Stimulated activated CD8-positive, alpha-beta memory T cell treated with anti-CD3 and anti-CD28 coated beads, Interleukin-7, amount 100 ng/mL, for 1 hour (primary cell): ENCODE measurements around the gene TYSND1.
"Not testable (repeated sequence)": the region's sequence is repeated elsewhere in the genome, so short reads cannot be mapped to it uniquely, and the experiment has no call there.

Source experiments
- DNase-seq, 2 donors: peaks; one replicate each; pipeline ENCODE4 v3.0.0-alpha.2; 2020; ENCODE audit warnings: low read depth in 2 of 2

The TYSND1 gene

DNA sequence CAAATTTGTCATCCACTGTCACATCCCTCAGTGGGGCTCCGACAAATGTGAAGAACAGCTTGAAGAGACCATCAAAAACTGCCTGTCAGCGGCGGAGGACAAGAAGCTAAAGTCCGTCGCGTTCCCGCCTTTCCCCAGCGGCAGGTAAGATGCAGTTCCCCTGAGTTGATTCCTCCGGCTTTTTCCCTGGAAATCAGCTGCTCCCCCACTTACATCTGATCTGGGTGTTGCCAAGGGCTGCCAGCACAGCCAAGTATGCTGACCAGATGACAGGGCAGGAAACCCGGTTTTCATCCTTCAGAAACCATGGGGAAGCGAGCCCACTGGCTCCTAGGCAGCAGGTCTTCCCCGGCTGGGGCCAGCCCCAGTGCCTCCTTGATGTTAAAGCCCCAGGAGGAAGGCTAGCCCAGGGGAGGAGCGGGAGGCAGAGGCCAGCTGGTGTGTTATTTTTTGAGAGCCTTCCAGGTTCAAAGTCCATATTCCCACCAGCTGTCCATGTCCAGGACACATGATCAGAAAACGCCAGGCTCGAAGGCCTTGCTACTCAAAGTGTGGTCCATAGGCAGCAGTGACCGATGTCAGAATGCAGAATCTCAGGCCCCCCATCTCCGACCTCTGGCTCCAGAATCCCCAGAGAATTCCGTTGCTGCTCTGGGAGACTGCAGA lies 37.3 kb downstream of the TYSND1 start:
- no peak for DNase-seq

GRCh38 chr10:70106958-70107791 lies 39.3 kb downstream of the TYSND1 start:
- no peak for DNase-seq

- DNase-seq: no peak
Observed at GRCh38 chr10:70101668-70102067, 44.8 kb downstream of the TYSND1 start.

GRCh38 chr10:70101068-70101562 lies 45.4 kb downstream of the TYSND1 start:
- not testable (repeated sequence) for DNase-seq

DNA sequence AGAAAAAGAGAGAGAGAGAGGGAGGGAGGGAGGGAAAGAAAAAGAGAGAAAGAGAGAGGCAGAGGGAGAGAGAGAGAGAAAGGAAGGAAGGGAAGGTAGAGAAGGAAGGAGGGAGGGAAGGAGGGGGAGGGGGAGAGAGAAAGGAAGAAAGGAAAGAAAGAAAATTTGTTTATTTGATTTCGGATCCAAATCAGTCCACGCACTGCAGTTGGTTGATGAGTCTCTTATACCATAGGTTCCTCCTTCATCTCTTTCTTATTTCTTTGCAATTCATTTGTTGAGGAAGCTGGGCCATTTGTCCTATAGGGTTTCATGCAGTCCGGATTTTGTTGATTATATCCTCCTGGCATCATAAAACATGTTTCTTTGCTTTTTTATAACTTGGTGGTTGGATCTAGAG lies 48.2 kb downstream of the TYSND1 start:
- no peak for DNase-seq

GRCh38 chr10:70097459-70097858 lies 49.0 kb downstream of the TYSND1 start:
- DNase-seq: no peak

GRCh38 chr10:70096705-70097420 lies 49.6 kb downstream of the TYSND1 start:
- no peak for DNase-seq

GRCh38 chr10:70096016-70096704 lies 50.3 kb downstream of the TYSND1 start:
- no peak for DNase-seq

GRCh38 chr10:70094250-70094649 lies 52.2 kb downstream of the TYSND1 start:
- DNase-seq: no peak

DNA sequence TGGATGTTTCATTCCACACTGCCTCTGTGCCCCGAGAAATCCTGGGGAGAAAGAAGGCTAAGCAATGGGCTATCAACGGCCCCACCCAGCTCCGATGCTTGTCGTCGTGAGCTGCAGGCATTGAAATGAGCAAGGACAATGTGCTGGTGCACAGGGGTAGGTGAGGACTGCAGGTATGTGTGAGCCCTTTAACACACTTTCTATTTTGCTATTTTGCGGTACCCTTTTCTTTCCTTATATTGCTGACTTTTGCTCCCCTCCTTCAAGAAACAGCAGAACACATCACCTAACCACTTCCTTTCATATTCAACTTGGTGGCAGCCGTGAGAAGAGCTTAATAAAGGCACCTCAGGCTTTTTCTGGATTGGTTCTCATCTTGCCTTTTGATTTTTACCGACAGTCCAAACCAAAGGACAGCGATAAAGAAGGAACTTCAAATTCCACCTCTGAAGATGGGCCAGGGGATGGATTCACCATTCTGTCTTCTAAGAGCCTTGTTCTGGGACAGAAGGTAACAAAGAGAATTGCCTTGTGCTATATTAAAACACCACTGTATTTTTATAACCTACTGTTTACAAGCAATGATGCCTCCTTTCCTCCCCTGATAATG lies 53.1 kb downstream of the TYSND1 start:
- no peak for DNase-seq

DNA sequence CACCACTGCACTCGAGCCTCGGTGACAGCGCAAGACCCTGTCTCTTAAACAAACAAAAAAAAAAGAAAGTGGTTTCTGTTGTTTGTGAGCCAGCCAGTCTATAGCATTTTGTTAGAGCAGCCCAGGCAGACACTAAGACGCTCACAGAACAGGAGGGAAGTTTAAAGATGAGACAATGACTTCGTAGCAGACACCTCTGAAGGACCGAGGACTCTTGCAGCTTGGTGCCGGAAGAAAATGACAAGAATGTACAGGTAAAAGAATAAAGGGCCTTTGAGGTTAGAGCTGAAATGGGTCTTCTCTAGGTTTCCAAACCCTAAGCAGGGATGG lies 54.1 kb downstream of the TYSND1 start:
- DNase-seq: no peak

DNA sequence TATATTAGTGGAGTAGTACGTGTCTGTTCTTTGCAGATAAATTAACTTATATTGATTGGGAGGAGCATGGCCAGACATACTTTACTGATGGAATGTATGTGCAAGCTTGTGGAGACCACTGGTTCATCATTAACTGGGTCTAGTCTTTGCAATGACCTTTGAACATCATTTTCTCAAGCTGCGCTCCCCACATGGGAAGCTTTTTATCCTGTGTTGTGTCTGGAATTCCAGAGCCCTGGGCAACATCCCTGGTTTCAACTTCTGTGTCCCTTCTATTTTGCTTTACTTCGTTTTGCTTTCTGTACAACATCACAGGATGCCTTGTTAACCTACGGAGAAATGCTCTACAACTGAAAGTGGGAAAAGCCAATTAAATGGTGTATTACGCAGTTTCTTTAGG lies 55.5 kb downstream of the TYSND1 start:
- no peak for DNase-seq

GRCh38 chr10:70090013-70090412 lies 56.5 kb downstream of the TYSND1 start:
- DNase-seq: no peak

DNA sequence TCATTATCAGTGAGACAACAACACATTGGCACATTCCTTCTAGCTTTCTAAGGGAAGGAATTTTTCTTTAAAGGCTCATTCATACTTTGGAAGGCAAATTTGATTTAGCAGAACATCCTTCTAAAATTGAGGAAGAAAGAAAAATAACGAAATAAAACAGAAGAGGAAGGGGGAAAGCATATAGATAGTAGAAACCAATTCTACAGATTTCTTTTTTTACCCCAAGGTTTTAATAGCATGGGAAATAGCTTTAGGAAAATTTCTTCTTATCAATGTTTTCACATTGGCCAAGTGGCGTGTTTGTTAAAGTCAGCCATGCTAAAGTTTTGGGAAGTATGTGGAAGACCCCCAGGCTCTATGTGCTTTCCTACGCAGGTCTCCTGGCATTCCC lies 58.2 kb downstream of the TYSND1 start:
- no peak for DNase-seq
